Measurements from ENCODE around the gene CENPH. TPM values are rescaled to one million over a fixed set of nuclear protein-coding genes. Genes with fewer than 3 reads are reported as not detected.
"Not testable (repeated sequence)": the region's sequence is repeated elsewhere in the genome, so short reads cannot be mapped to it uniquely, and the experiment has no call there.

CENPH gene
- total RNA-seq, 1 donor from 2014 or later = 44.3 TPM

DNA sequence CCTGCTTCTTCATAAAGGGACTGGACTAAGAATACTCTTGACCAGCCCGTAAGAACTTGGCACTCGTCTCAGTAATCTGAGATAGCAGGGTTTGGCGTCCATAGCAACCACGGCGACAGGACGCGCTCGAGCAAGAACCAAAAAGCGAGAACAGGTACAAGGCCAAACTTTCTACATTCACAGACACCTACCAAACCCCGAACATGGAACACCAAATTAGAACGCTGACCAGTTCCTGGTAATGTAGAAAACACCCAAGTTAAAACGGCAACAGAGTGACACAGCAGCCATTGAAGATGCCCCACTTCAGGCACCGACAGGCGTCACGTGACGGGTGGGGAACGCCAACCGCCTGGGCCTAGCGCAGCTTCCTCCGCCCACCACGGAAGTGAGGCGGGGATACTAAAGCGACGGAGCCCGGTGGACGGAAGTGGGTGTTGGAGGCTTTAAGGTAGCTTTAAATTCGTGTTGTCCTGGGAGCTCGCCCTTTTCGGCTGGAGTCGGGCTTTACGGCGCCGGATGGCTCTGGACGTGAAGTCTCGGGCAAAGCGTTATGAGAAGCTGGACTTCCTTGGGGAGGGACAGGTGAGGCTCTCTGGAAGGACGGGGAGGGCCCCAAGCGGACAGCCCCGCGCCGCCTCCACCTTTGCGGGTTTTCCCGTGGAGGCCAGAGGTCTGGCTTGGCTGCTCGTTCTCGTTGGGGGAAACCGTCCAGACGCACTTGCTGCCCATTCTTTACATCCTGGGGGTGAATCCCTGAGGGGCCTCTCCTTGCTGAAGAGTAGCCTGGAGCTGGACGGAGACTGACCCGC, 45.3 kb downstream of the CENPH start, which contains the start of gene CDK7:
TSS of gene CDK7 (plus strand) at position 430 of the 812 bp plus-strand sequence. CDS start at position 520, 90 bp downstream.
- peak within 1 kb of the TSS; percentile 95 for H3K4me3 ChIP-seq (ENCODE audit: low read depth, low read length)
- peak; percentile 45 for DNase-seq (ENCODE audit: low read depth)
- TF ChIP-seq, protein P1, sequence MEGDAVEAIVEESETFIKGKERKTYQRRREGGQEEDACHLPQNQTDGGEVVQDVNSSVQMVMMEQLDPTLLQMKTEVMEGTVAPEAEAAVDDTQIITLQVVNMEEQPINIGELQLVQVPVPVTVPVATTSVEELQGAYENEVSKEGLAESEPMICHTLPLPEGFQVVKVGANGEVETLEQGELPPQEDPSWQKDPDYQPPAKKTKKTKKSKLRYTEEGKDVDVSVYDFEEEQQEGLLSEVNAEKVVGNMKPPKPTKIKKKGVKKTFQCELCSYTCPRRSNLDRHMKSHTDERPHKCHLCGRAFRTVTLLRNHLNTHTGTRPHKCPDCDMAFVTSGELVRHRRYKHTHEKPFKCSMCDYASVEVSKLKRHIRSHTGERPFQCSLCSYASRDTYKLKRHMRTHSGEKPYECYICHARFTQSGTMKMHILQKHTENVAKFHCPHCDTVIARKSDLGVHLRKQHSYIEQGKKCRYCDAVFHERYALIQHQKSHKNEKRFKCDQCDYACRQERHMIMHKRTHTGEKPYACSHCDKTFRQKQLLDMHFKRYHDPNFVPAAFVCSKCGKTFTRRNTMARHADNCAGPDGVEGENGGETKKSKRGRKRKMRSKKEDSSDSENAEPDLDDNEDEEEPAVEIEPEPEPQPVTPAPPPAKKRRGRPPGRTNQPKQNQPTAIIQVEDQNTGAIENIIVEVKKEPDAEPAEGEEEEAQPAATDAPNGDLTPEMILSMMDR (conservative IDR thresholded peaks at IDR 0.05; ENCODE audit: low read depth, low read length) = no peak

DNA sequence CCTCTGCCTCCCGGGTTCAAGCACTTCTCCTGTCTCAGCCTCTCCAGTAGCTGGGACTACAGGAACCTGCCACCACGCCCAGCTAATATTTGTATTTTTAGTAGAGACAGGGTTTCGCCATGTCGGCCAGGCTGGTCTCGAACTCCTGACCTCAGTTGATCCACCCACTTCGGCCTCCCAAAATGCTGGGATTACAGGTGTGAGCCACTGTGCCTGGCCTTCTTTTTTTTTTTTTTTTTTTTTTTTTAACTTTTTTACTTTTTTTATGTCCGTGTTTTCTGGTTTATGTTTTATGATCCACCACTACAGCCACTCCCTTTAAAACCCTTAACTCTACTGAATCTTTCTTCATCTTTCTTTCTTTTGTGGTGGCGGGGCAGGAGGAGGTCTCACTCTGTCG, 47.4 kb downstream of the CENPH start:
- H3K4me3 ChIP-seq (ENCODE audit: low read depth, low read length); DNase-seq (ENCODE audit: low read depth): not testable (repeated sequence)

DNA sequence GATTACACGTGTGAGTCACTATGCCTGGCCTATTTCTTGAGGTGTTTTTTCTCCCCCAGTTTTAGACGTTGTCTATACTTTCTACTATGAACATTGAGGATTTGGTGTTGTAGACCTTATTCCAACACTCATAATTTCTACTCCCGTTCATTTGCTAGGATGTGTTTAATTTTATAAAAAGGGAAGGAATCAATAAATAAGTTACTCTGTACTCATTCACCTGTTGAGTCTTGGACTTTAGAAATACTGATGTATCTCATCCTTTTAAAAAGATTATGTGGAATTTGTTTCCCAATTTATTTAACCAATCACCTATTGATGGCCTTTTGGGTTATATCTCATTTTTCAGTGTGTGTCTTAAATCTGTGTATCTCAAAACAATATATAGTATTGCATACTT, 48.5 kb downstream of the CENPH start:
- TF ChIP-seq, protein P1 (conservative IDR thresholded peaks at IDR 0.05; ENCODE audit: low read depth, low read length) = no peak
- DNase-seq (ENCODE audit: low read depth) = no peak
- H3K4me3 ChIP-seq (ENCODE audit: low read depth, low read length) = no peak overlapping the region

DNA sequence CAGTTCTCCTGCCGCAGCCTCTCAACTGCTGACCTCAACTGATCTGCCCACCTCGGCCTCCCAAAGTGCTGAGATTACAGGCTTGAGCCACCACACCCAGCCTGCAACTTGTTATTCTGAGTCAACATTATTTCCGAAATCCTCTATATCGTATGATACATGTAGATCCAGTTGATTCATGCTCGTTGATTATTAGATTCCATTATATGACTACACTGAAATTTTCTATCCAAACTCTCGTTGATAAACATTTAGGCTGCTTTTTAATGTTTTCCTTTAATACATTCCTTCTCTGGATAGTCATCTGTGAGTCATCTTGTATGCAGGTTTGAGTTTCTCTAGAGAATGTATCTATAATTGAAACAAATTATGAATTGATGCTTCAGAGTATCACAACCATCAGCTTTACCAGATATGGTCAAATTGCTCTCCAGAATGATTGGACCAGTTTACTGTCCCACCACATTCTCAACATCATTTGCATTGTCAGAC, 49.4 kb downstream of the CENPH start:
- TF ChIP-seq, protein P1 (conservative IDR thresholded peaks at IDR 0.05; ENCODE audit: low read depth, low read length) = no peak
- H3K4me3 ChIP-seq (ENCODE audit: low read depth, low read length) = no peak overlapping the region
- DNase-seq (ENCODE audit: low read depth) = no peak

DNA sequence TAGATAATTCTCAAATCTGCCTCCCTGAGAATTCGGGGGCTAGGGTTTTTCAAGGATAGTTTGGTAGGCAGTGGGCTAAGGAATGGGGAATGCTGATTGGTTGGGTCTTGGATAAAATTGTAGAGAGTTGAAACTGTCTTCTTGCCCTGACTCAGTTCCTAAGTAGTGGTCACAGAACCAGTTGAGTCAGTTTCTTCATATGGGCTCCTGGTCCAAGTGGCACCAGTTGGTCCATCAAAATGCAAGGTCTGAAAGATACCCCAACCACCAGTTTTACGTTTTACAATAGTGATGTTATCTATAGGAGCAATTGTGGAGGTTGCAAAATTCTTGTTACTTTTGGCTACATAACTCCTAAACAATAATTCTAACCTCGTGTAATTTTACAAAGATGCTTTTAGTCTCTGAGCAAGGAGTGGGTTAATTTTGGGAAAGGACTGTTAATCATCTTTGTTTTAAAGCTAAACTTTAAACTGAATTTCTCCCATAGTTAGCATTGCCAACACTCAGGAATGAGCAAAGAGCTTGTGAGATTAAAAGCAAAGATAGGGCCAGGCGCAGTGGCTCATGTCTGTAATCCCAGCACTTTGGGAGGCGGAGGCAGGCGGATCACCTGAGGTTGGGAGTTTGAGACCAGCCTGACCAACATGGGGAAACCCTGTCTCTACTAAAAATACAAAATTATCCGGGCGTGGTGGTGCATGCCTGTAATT, 53.0 kb downstream of the CENPH start:
- TF ChIP-seq, protein P1 (conservative IDR thresholded peaks at IDR 0.05; ENCODE audit: low read depth, low read length) = no peak
- DNase-seq (ENCODE audit: low read depth) = no peak
- H3K4me3 ChIP-seq (ENCODE audit: low read depth, low read length) = no peak overlapping the region

DNA sequence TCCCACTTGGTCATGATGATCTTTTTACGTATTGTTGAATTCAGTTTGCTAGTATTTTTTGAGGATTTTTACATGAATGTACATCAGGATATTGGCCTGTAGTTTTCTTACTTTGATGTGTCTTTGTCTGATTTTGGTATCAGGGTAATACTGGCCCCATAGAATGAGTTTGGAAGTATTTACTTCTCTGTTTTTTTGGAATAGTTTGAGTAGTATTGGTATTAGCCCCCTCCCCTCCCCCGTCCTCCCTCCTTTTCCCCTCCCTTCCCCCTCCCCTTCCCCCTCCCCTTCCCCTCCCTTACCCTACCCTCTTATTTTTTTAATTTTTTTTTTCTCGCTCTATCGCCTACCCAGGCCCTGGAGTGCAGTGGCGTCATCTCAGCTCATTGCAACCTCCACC, 55.6 kb downstream of the CENPH start:
- TF ChIP-seq, protein P1 (conservative IDR thresholded peaks at IDR 0.05; ENCODE audit: low read depth, low read length) = no peak
- H3K4me3 ChIP-seq (ENCODE audit: low read depth, low read length) = no peak overlapping the region
- DNase-seq (ENCODE audit: low read depth) = no peak

DNA sequence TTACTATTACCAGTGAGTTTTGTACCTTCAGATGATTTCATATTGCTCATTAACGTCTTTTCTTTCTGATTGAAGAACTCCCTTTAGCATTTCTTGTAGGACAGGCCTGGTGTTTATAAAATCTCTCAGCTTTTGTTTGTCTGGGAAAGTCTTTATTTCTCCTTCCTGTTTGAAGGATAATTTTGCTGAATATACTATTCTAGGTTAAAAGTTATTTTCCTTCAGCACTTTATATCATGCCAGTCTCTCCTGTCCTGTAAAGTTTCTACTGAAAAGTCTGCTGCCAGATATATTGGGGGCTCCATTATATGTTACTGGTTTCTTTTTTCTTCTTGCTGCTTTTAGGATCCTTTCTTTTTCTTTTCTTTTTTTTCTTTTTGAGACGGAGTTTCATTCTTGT, 58.6 kb downstream of the CENPH start:
- no peak overlapping the region for H3K4me3 ChIP-seq (ENCODE audit: low read depth, low read length)
- DNase-seq (ENCODE audit: low read depth) = no peak
- TF ChIP-seq, protein P1 (conservative IDR thresholded peaks at IDR 0.05; ENCODE audit: low read depth, low read length) = no peak

All from epithelial cell of proximal tubule (primary cell).